ENCODE measurements around the gene GGA1.

GGA1 gene

DNA sequence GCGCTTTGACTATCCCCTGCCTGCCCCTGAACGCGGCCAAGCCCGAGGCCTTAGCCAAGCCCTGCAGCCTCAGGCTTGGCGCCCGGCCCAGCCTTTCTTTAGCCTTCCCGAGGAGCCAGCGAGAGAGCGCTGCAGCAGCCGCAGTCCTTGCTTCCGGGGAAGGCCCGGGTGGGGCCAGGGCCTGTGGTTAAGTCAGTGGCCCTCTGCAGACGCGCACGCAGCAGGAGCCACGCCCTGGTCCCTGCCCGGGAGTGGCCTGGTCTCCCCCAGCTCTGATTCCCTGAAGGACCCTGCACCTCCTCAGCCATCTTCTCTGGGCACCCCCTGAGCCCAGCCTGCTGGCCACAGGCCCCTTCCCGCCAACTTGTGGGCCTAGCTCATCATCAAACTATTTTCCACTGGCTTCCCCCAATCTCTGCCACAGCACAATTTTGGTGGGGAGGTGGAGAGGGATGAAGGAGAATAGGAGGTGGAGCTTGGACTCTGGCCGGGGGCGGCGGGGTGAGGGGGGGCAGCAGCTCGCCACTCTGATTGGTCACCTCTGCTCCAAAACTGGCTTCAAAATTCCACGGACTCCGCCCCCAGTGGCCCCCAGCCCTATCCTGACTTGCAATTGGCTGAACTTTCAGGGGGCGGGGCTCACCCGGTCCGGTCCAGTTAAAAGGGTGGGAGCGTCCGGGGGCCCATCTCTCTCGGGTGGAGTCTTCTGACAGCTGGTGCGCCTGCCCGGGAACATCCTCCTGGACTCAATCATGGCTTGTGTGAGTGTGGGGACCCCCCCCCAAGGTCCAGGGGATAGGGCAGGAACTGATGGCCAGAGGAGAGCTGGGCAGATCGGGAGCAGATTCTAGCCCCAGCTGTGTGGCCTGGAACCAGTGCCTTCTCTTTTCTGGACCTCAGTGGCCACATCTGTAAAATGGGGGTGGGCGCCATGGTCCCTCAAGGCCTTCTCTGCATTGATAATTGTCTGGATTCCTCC, 66.6 kb downstream of the GGA1 start, which contains the start of gene LGALS1:
TSS of gene LGALS1 (plus strand) at position 686 of the 979 bp plus-strand sequence. CDS start at position 753, 67 bp downstream.
- Histone ChIP-seq H3K27ac (peak within 1 kb of the TSS; percentile 86), H3K36me3 (ENCODE audit: insufficient read depth, low read length) (no peaks in the 10 kb centered on the region), H3K9me3 (ENCODE audit: low read depth, low read length) (no peaks in the 10 kb centered on the region), H3K4me3 (peak within 1 kb of the TSS; percentile 88), H3K9ac (ENCODE audit: insufficient read length) (peak within 1 kb of the TSS; percentile 73)
- TF ChIP-seq EZH2 (IDR thresholded peaks at IDR 0.05) (no peak), POLR2AphosphoS5 (IDR thresholded peaks at IDR 0.05; ENCODE audit: borderline replicate concordance, low read depth, low read length) (no peak), FOXP2 (optimal IDR thresholded peaks at IDR 0.05; ENCODE audit: control extremely low read depth, extremely low read length, insufficient read depth) (no peak)
- DNase-seq (ENCODE audit: low read depth, low spot score) = no peak

DNA sequence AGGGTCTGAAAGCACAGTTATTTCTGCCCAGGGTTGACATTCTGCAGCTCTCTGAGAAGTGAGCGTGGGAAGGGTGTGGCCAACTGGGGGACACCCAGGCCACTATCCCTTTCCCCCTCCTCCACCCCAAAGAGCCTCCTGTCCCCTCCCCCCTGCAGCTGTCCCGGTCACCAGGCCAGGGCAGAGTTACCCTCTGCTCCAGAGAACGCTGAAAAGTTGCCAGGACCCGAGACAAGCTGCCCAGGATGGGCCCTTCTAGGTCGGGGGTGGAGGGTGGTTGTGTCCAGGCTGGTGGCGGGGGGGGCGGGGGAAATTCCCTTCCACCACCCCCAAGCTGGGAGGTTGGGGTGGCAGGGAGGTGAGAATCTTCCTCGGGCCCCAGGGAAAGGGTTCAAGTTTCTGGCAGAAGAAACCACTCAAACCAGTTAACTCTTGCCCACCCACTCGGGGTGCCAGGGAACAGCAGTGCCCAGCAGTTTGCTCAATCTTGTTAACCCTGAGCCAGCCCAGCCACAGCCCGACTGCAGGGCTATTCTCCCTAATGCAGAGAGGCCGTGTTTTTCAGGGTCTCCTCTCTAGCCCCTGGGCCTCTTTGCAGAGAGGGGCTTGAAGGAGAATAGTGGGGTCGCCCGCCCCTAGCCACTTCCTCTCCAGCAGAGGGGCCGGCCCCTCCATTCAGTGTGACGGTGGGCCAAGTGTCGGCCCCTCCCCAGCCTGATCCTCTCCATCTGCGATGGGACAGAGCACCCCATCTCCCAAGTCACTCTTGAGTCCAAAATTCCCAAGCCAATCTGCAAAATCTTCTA, 67.5 kb downstream of the GGA1 start:
- no peak for DNase-seq (ENCODE audit: low read depth, low spot score)
- H3K9me3 ChIP-seq (ENCODE audit: low read depth, low read length) = no peaks in the 10 kb centered on the region
- H3K27ac ChIP-seq = peak overlapping the region; percentile 86
- peak overlapping the region; percentile 73 for H3K9ac ChIP-seq (ENCODE audit: insufficient read length)
- H3K4me3 ChIP-seq = peak overlapping the region; percentile 88
- no peaks in the 10 kb centered on the region for H3K36me3 ChIP-seq (ENCODE audit: insufficient read depth, low read length)
- TF ChIP-seq EZH2 (IDR thresholded peaks at IDR 0.05) (no peak), POLR2AphosphoS5 (IDR thresholded peaks at IDR 0.05; ENCODE audit: borderline replicate concordance, low read depth, low read length) (no peak), FOXP2 (optimal IDR thresholded peaks at IDR 0.05; ENCODE audit: control extremely low read depth, extremely low read length, insufficient read depth) (no peak)

DNA sequence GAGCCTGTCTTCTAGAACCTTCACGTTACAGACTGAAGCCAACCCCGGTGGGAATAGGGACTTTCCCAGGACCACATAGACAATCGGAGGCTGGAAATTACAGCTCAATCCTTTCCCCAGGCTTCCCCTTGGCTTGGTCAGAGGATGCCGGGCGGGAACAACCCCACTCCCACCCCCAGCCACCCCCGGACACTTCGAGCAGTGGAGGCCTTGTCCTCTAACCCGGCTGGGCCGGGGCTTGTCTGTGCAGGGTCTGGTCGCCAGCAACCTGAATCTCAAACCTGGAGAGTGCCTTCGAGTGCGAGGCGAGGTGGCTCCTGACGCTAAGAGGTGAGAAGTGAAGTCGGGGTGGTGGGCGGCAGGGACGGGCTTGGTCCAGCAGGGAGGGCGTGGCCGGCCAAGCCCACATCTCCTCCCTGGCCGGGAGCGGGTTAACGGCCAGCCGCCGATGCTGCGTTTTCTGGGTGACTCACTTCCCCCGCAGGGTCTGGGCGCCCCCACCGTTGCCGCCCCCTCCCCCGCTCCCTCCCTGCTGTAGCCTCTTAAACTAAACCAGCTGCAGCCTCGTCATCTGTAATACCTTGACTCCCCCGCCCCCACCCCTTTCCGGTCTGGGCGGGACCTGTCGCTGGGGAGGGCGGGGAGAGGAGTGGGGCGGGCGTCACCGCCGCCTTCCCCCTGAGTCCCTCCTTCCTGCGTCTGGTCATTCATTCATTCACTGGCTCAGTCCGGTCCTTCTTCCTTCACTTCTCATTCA, 68.3 kb downstream of the GGA1 start:
- Histone ChIP-seq H3K9ac (ENCODE audit: insufficient read length) (peak overlapping the region; percentile 73), H3K4me3 (peak overlapping the region; percentile 88), H3K36me3 (ENCODE audit: insufficient read depth, low read length) (no peaks in the 10 kb centered on the region), H3K27ac (peak overlapping the region; percentile 86), H3K9me3 (ENCODE audit: low read depth, low read length) (no peaks in the 10 kb centered on the region)
- DNase-seq (ENCODE audit: low read depth, low spot score) = no peak
- no peak for TF ChIP-seq EZH2 (IDR thresholded peaks at IDR 0.05)
- peak; percentile 47; the same call in 1 of the 2 replicates for TF ChIP-seq POLR2AphosphoS5 (IDR thresholded peaks at IDR 0.05; ENCODE audit: borderline replicate concordance, low read depth, low read length)

DNA sequence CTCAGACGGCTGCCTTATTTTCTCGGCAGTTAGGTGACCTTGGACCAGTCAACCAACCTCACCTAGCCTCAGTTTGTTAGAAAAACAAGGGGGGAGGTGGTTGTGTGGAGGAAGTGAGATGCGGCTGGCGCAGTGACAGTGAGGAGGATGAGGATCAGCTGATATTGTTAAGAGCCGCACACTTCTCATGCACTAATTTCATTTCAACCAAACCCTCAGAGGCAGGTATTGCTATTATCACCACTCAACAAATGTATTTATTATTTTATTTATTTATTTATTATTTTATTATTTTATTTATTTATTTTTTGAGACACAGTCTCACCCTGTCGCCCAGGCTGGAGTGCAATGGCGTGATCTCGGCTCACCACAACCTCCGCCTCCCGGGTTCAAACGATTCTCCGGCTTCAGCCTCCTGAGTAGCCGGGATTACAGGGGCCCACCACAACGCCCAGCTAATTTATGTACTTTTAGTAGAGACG, 68.9 kb downstream of the GGA1 start:
- peak overlapping the region; percentile 88 for H3K4me3 ChIP-seq
- no peak for TF ChIP-seq FOXP2 (optimal IDR thresholded peaks at IDR 0.05; ENCODE audit: control extremely low read depth, extremely low read length, insufficient read depth)
- no peak for TF ChIP-seq POLR2AphosphoS5 (IDR thresholded peaks at IDR 0.05; ENCODE audit: borderline replicate concordance, low read depth, low read length)
- no peak for TF ChIP-seq EZH2 (IDR thresholded peaks at IDR 0.05)
- peak overlapping the region; percentile 48 for H3K9ac ChIP-seq (ENCODE audit: insufficient read length)
- H3K36me3 ChIP-seq (ENCODE audit: insufficient read depth, low read length) = no peaks in the 10 kb centered on the region
- DNase-seq (ENCODE audit: low read depth, low spot score) = no peak
- H3K9me3 ChIP-seq (ENCODE audit: low read depth, low read length) = no peaks in the 10 kb centered on the region
- H3K27ac ChIP-seq = no peak overlapping the region; the same call in 1 of the 2 replicates

DNA sequence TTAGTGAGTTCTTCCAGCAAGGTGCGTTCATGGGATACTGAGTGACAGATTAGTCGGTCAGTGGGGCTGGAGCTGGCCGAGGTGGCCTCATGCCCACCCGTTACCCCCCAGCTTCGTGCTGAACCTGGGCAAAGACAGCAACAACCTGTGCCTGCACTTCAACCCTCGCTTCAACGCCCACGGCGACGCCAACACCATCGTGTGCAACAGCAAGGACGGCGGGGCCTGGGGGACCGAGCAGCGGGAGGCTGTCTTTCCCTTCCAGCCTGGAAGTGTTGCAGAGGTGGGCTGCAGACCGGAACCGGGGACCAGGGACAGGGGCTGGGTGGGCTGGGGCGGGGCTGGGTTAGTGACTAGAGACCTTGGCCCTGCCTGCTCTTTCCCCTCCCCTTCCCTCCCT, 69.7 kb downstream of the GGA1 start:
- H3K36me3 ChIP-seq (ENCODE audit: insufficient read depth, low read length) = no peaks in the 10 kb centered on the region
- no peak overlapping the region for H3K9ac ChIP-seq (ENCODE audit: insufficient read length)
- no peaks in the 10 kb centered on the region for H3K9me3 ChIP-seq (ENCODE audit: low read depth, low read length)
- no peak for DNase-seq (ENCODE audit: low read depth, low spot score)
- no peak overlapping the region for H3K27ac ChIP-seq
- TF ChIP-seq POLR2AphosphoS5 (IDR thresholded peaks at IDR 0.05; ENCODE audit: borderline replicate concordance, low read depth, low read length) = no peak
- no peak for TF ChIP-seq EZH2 (IDR thresholded peaks at IDR 0.05)
- no peak for TF ChIP-seq FOXP2 (optimal IDR thresholded peaks at IDR 0.05; ENCODE audit: control extremely low read depth, extremely low read length, insufficient read depth)
- no peak overlapping the region for H3K4me3 ChIP-seq

DNA sequence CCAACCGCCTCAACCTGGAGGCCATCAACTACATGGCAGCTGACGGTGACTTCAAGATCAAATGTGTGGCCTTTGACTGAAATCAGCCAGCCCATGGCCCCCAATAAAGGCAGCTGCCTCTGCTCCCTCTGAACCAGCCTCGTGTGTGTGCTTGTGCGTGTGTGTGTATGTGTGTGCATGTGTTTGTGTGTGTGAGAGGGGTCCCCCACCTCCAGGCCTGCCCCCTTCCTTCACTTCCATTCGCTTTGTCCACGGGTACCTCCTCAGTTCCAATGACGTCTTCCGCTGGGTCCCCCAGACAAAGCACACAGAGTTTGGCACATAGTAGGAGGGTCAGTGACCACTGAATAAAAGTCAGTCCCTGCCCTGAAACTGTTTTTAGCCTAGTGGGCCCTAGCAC, 71.0 kb downstream of the GGA1 start:
- Histone ChIP-seq H3K36me3 (ENCODE audit: insufficient read depth, low read length) (no peaks in the 10 kb centered on the region), H3K4me3 (no peak overlapping the region), H3K9me3 (ENCODE audit: low read depth, low read length) (no peaks in the 10 kb centered on the region), H3K27ac (no peak overlapping the region), H3K9ac (ENCODE audit: insufficient read length) (no peak overlapping the region)
- no peak for DNase-seq (ENCODE audit: low read depth, low spot score)
- TF ChIP-seq POLR2AphosphoS5 (IDR thresholded peaks at IDR 0.05; ENCODE audit: borderline replicate concordance, low read depth, low read length) (no peak), FOXP2 (optimal IDR thresholded peaks at IDR 0.05; ENCODE audit: control extremely low read depth, extremely low read length, insufficient read depth) (no peak), EZH2 (IDR thresholded peaks at IDR 0.05) (no peak)

DNA sequence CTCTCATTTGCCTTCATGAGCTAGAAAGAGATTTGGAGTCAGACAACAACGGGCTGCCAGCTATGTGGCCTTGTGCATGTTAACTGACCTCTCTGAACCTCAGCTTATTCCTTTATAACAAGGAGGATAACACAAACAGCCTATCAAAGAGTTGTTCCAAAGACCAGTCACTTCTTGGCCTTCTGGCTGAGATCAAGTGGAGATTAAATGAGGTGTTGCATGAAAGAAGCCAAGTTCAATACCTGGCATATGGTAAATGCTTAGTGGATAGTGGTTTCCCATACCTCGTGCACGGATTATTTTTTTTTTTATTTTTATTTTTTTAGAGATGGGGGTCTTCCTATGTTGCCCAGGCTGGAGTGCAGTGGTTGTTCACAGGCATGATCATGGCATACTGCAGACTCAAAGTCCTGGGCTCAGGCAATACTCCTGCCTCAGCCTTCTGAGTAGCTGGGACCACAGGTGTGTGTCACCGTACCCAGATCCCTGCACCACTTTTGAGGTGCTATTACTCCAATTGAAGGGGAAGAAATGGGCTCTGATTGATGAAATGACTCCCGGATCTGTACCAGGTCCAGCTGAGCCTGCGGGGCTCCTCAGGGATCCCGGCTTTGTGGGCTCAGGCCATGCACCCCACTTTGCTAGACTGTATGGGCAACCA, 71.7 kb downstream of the GGA1 start:
- no peaks in the 10 kb centered on the region for H3K36me3 ChIP-seq (ENCODE audit: insufficient read depth, low read length)
- no peak for TF ChIP-seq FOXP2 (optimal IDR thresholded peaks at IDR 0.05; ENCODE audit: control extremely low read depth, extremely low read length, insufficient read depth)
- H3K27ac ChIP-seq = 0 out of 2 replicates have a peak overlapping the region, but pooled peaks have one; percentile 25
- no peak overlapping the region for H3K9ac ChIP-seq (ENCODE audit: insufficient read length)
- no peak for DNase-seq (ENCODE audit: low read depth, low spot score)
- H3K9me3 ChIP-seq (ENCODE audit: low read depth, low read length) = no peaks in the 10 kb centered on the region
- H3K4me3 ChIP-seq = no peak overlapping the region
